IMR-90 (cell line): Measurements from ENCODE around the gene NFIA. TPM values are rescaled to one million over a fixed set of nuclear protein-coding genes. Genes with fewer than 3 reads are reported as not detected.

Experiments
- ATAC-seq: fragments of 200-7000 bp; cut with Tn5 transposase; 2 replicates; pipeline ENCODE4 v1.9.1; 2020; ENCODE audit warnings: low read depth, mild to moderate bottlenecking, moderate library complexity
- BruUV-seq: library from RNA; stranded (reverse); fragments of 400-500 nt; replicated peaks from 2 replicates; lab custom pipeline; 2021; lab: Mats Ljungman, UMichigan
- CTCF ChIA-PET: fragments of 300-600 bp; formaldehyde crosslinking; extraction: SDS; loops from one replicate; lab custom pipeline; 2021; ENCODE audit warnings: antibody characterized with exemption; lab: Yijun Ruan, JAX
- POLR2A ChIA-PET: fragments of 300-600 bp; sonication (Branson Sonifier 250); formaldehyde crosslinking; loops from one replicate; lab custom pipeline; 2022; ENCODE audit warnings: antibody characterized with exemption; ENCODE audit not compliant: unreplicated experiment; lab: Charles Lee
- DNase-seq: peaks from one replicate; pipeline ENCODE4 v3.0.0; 2013
- H2AFZ ChIP-seq: replicated peaks from 2 replicates; pipeline ENCODE3; 2013; ENCODE audit warnings: low read length, mild to moderate bottlenecking; ENCODE audit not compliant: poor library complexity
- H2AK5ac ChIP-seq: 2 replicates; pipeline ENCODE4 v1.6.1; 2013; ENCODE audit warnings: low read depth, low read length, inconsistent platforms
- H2AK9ac ChIP-seq: replicated peaks from 2 replicates; pipeline ENCODE3; 2013; ENCODE audit warnings: mild to moderate bottlenecking, low read depth, low read length, moderate library complexity; ENCODE audit not compliant: poor library complexity
- H2BK120ac ChIP-seq: 2 replicates; pipeline ENCODE4 v1.6.1; 2013; ENCODE audit warnings: low read depth, low read length, inconsistent platforms
- H2BK15ac ChIP-seq: 3 replicates; pipeline ENCODE4 v1.6.1; 2013; ENCODE audit warnings: low read depth, low read length, inconsistent platforms
- H2BK20ac ChIP-seq: 2 replicates; pipeline ENCODE4 v1.6.1; 2013; ENCODE audit warnings: low read depth, mild to moderate bottlenecking, inconsistent platforms, low read length, moderate library complexity
- H2BK5ac ChIP-seq: 2 replicates; pipeline ENCODE4 v1.6.1; 2013; ENCODE audit warnings: mild to moderate bottlenecking, low read depth, low read length, inconsistent platforms; ENCODE audit not compliant: poor library complexity, severe bottlenecking
- H3K14ac ChIP-seq: replicated peaks from 2 replicates; pipeline ENCODE4 v1.6.1; 2013; ENCODE audit warnings: low read depth, low read length, inconsistent platforms
- H3K18ac ChIP-seq: 2 replicates; pipeline ENCODE4 v1.6.1; 2013; ENCODE audit warnings: low read depth, low read length, control low read depth
- H3K23ac ChIP-seq: 2 replicates; pipeline ENCODE4 v1.6.1; 2013; ENCODE audit warnings: low read depth, low read length, inconsistent platforms
- H3K27ac ChIP-seq: 2 replicates; pipeline ENCODE4 v1.5.1; 2013; ENCODE audit warnings: mild to moderate bottlenecking, control low read depth, low read length; ENCODE audit not compliant: insufficient read depth
- H3K27me3 ChIP-seq: 2 replicates; pipeline ENCODE4 v1.6.1; 2013; ENCODE audit warnings: low read length; ENCODE audit not compliant: control insufficient read depth, insufficient read depth
- H3K36me3 ChIP-seq: 2 replicates; pipeline ENCODE4 v1.6.1; 2013; ENCODE audit warnings: low read length, mixed read lengths; ENCODE audit not compliant: control insufficient read depth, insufficient read depth
- H3K4ac ChIP-seq: 2 replicates; pipeline ENCODE4 v1.6.1; 2013; ENCODE audit warnings: low read depth, low read length, inconsistent platforms
- H3K4me1 ChIP-seq: 2 replicates; pipeline ENCODE4 v1.6.1; 2013; ENCODE audit warnings: low read length, mixed read lengths; ENCODE audit not compliant: control insufficient read depth, insufficient read depth
- H3K4me2 ChIP-seq: 2 replicates; pipeline ENCODE4 v1.6.1; 2013; ENCODE audit warnings: low read depth, mild to moderate bottlenecking, control low read depth, low read length, moderate library complexity
- H3K4me3 ChIP-seq: 2 replicates; pipeline ENCODE4 v1.5.1; 2013; ENCODE audit warnings: low read depth, mild to moderate bottlenecking, control low read depth, low read length, moderate library complexity; ENCODE audit not compliant: insufficient read depth
- H3K56ac ChIP-seq: 2 replicates; pipeline ENCODE4 v1.6.1; 2013; ENCODE audit warnings: low read length, inconsistent platforms; ENCODE audit not compliant: insufficient read depth; ENCODE audit errors: extremely low read depth
- H3K79me1 ChIP-seq, 2 experiments: 2 replicates each; pipeline ENCODE4 v1.6.1; 2013; ENCODE audit warnings: low read length in 2 of 2, inconsistent platforms in 1 of 2, low read depth in 1 of 2
- H3K9ac ChIP-seq: 2 replicates; pipeline ENCODE4 v1.6.1; 2013; ENCODE audit warnings: low read depth, low read length, control low read depth
- H3K9me1 ChIP-seq: 2 replicates; pipeline ENCODE4 v1.6.1; 2013; ENCODE audit warnings: low read length, inconsistent platforms; ENCODE audit not compliant: insufficient read depth
- H3K9me3 ChIP-seq: 2 replicates; pipeline ENCODE4 v1.6.1; 2013; ENCODE audit warnings: low read length; ENCODE audit not compliant: control insufficient read depth, insufficient read depth
- H4K20me1 ChIP-seq: 2 replicates; pipeline ENCODE4 v1.6.1; 2013; ENCODE audit warnings: low read length, inconsistent platforms; ENCODE audit not compliant: insufficient read depth
- H4K5ac ChIP-seq: 2 replicates; pipeline ENCODE4 v1.6.1; 2013; ENCODE audit warnings: mild to moderate bottlenecking, low read depth, low read length, control low read depth
- H4K8ac ChIP-seq, 2 experiments: 2 replicates each; pipeline ENCODE4 v1.6.1; 2013; ENCODE audit warnings: low read depth in 2 of 2, low read length in 2 of 2, control low read depth in 1 of 2, inconsistent platforms in 1 of 2
- H4K91ac ChIP-seq: 2 replicates; pipeline ENCODE4 v1.6.1; 2013; ENCODE audit warnings: low read depth, low read length, inconsistent platforms; ENCODE audit not compliant: insufficient read depth
- CHD1 ChIP-seq: IDR thresholded peaks from 2 replicates; pipeline ENCODE4 v1.6.1; 2012; ENCODE audit warnings: low read depth, low read length, improper control_type of control experiment
- SMC3 ChIP-seq: fragments of 150-350 bp; IDR thresholded peaks from 2 replicates; pipeline ENCODE4 v1.6.1; 2016; ENCODE audit warnings: low read depth, mild to moderate bottlenecking, antibody characterized with exemption, low read length, moderate library complexity
- WGBS, 2 experiments: methylation state at CpG; one replicate each; pipeline versions ENCODE4 v1.1.5 to v1.1.7; 2013; ENCODE audit warnings: missing lambda C conversion rate in 2 of 2; ENCODE audit not compliant: insufficient read length in 1 of 2; ENCODE audit errors: extremely low coverage in 2 of 2; 5-methylcytosine and 5-hydroxymethylcytosine counted together
- dilution Hi-C: fragments of 300-500 bp; cut with HindIII; formaldehyde crosslinking; loops from one replicate; pipeline ENCODE4 v1.14.3; 2018; ENCODE audit warnings: low sequenced_read_pairs; ENCODE audit not compliant: unreplicated experiment
- in situ Hi-C: fragments of 300-500 bp; cut with MboI; formaldehyde crosslinking; loops from 3 replicates; pipeline ENCODE4 v1.14.3; 2019; ENCODE audit warnings: low sequenced_read_pairs, inconsistent platforms, mixed read lengths
- intact Hi-C: fragments of 100-400 bp; cut with micrococcal nuclease; formaldehyde crosslinking; loops from 2 replicates; pipeline ENCODE4 v1.10.0; 2022
- polyA plus RNA-seq, 3 experiments: library from polyadenylated mRNA; depleted of rRNA; stranded (reverse); fragments of >200 nt; gene quantifications; 2 replicates each; pipeline ENCODE4 v1.2.3, GENCODE V29; 2012; ENCODE audit warnings: low replicate concordance in 1 of 3
- total RNA-seq: library from RNA; depleted of rRNA; stranded (reverse); fragments of >200 nt; gene quantifications from 2 replicates; pipeline ENCODE4 v1.2.3, GENCODE V29; 2012
- TF ChIP-seq, protein P1 (sequence below): fragments of 150-350 bp; IDR thresholded peaks from 2 replicates; pipeline ENCODE4 v1.6.1; 2017; ENCODE audit warnings: mild to moderate bottlenecking, antibody characterized with exemption, low read length, low read depth

NFIA gene
- total and polyA plus RNA-seq, 2 of the 4 experiments (the other 2 are of a cell fraction): 1.6 to 2.2 TPM

DNA sequence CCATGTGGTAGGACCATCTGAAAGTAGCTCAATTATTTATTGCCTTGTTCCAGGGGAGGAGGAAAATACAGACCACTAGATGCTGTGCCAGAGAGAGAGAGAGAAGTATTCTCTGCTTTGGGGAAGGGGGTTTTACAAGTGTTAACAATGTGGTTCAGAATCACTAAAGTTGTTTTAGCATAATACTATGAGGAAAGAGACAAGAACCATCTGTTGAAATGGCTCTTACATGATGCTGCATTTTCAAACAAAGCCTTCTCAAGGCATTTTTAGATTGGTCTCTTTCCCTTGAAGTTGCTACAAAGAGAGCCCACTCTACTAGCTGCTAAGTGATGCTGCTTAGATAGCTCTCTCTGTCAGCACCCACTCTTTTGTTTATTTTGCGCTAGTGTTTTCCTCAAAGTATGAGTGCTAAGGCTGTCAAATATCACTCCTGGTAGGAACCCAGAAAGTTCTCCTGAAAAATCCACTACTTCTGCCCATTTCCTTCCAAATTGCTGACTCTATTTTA, 255.1 kb downstream of the NFIA start:
- Histone ChIP-seq H2AK5ac (no peak overlapping the region), H3K4me2 (peak overlapping the region; percentile 27; the same call in 1 of the 2 replicates), H3K36me3 (no peaks in the 10 kb centered on the region), H2BK120ac (no peak overlapping the region), H3K4me3 (no peak overlapping the region), H4K5ac (no peak overlapping the region), H3K18ac (no peak overlapping the region), H3K27ac (peak overlapping the region; percentile 6; the same call in 1 of the 2 replicates), H2AK9ac (no peak overlapping the region), H3K56ac (no peak overlapping the region), H3K27me3 (peaks cover 30% of the 10 kb centered on the region), H3K9ac (no peak overlapping the region), H2BK15ac (no peak overlapping the region), H2BK5ac (no peak overlapping the region), H2BK20ac (no peak overlapping the region), H3K4ac (no peak overlapping the region), H3K9me3 (no peaks in the 10 kb centered on the region), H2AFZ (no peak overlapping the region), H3K79me1 (no peaks in the 10 kb centered on the region), H4K8ac (no peak overlapping the region), H3K23ac (no peak overlapping the region), H3K4me1 (no peaks in the 10 kb centered on the region), H4K91ac (no peak overlapping the region), H3K9me1 (no peaks in the 10 kb centered on the region; the same call in 1 of the 2 replicates), H4K20me1 (no peaks in the 10 kb centered on the region; the same call in 1 of the 2 replicates), H3K14ac (no peak overlapping the region)
- no CpG with 5 or more reads among the region's 1 CpG for WGBS, 2 experiments
- ATAC-seq (peak; percentile 28), DNase-seq (peak; percentile 7)
- intact Hi-C loops (no loop called here), dilution Hi-C loops (no loop called here), in situ Hi-C loops (loop anchor here (10.0 kb wide), 1 partner anchor 283 kb away; no protein-coding TSS in a partner anchor)
- no TSS peak for BruUV-seq
- TF ChIP-seq SMC3 (no peak), CHD1 (no peak)
- TF ChIP-seq, protein P1, sequence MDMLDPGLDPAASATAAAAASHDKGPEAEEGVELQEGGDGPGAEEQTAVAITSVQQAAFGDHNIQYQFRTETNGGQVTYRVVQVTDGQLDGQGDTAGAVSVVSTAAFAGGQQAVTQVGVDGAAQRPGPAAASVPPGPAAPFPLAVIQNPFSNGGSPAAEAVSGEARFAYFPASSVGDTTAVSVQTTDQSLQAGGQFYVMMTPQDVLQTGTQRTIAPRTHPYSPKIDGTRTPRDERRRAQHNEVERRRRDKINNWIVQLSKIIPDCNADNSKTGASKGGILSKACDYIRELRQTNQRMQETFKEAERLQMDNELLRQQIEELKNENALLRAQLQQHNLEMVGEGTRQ: no peak
- CTCF ChIA-PET: interaction anchor here (0.6 to 1.0 kb wide), 4 partner anchors 16 to 288 kb away, joined by 3 to 4 read pairs (median 3); partner anchors contain the start of gene NFIA
- POLR2A ChIA-PET: no interaction called here
